ENCODE measurements around the gene SYP. TPM values are rescaled to one million over a fixed set of nuclear protein-coding genes. Genes with fewer than 3 reads are reported as not detected.

SYP gene
- polyA plus RNA-seq, 1 of the 3 experiments (the other 2 are of a cell fraction), result 0.76 TPM

- H4K20me1 ChIP-seq (ENCODE audit: insufficient read depth), result no peaks in the 10 kb centered on the region
- no peaks in the 10 kb centered on the region for H3K9me2 ChIP-seq
- no peak overlapping the region for H2AFZ ChIP-seq (ENCODE audit: low read depth)
- no peaks in the 10 kb centered on the region for H3K4me1 ChIP-seq (ENCODE audit: control insufficient read depth in 1 of 2, insufficient read depth in 2 of 2, low read depth in 1 of 2, low read length in 1 of 2)
- no peaks in the 10 kb centered on the region for H3K36me3 ChIP-seq (replicated peaks in 1 of 2; ENCODE audit: control insufficient read depth in 1 of 2, insufficient read depth in 2 of 2, low read length in 1 of 2)
- H3K9me3 ChIP-seq, result no peaks in the 10 kb centered on the region
- peaks cover 20% of the 10 kb centered on the region; the same call in 1 of the 2 replicates for H3K27me3 ChIP-seq (ENCODE audit: insufficient read depth)
- WGBS (ENCODE audit: low lambda C conversion rate), result 17% methylated on average over 6 of the region's 8 CpGs
- no peak for DNase-seq
- H3K4me3 ChIP-seq (ENCODE audit: low read depth in 2 of 2, low read length in 1 of 2), result no peak overlapping the region
- no peak overlapping the region for H3K4me2 ChIP-seq
- CTCF ChIA-PET, result interaction anchor here (2.5 kb wide), 1 partner anchor 18 kb away, joined by 9 read pairs; no protein-coding TSS in a partner anchor
- TF ChIP-seq MXI1 (IDR thresholded peaks at IDR 0.05; ENCODE audit: low read depth, low read length), result no peak
- no peak for TF ChIP-seq GATA2 (CRISPR knock-in tag; IDR thresholded peaks at IDR 0.05)
- no peak for TF ChIP-seq EZH2phosphoT487 (IDR thresholded peaks at IDR 0.05; ENCODE audit: borderline replicate concordance, low read depth)
- TF ChIP-seq RAD21 (IDR thresholded peaks at IDR 0.05; ENCODE audit: low read length), result no peak
- no peak for TF ChIP-seq EP300 (IDR thresholded peaks at IDR 0.05; ENCODE audit: borderline replicate concordance in 1 of 2, low read depth in 1 of 2, low read length in 1 of 2)
- no peaks in the 10 kb centered on the region for H3K79me2 ChIP-seq (ENCODE audit: insufficient read depth)
- H3K27ac ChIP-seq (ENCODE audit: low read depth in 2 of 2, low read length in 1 of 2), result no peak overlapping the region
- no peaks in the 10 kb centered on the region for H3F3A ChIP-seq (replicated peaks; ENCODE audit: insufficient read depth)
- POLR2A ChIA-PET, result no interaction called here
- H3K9ac ChIP-seq, result no peak overlapping the region
Observed at GRCh38 chrX:49210406-49210805, 10.4 kb upstream of the SYP start.

GRCh38 chrX:49209434-49210251 is 9.7 kb upstream of the SYP start:
- H3K27ac ChIP-seq (ENCODE audit: low read depth in 2 of 2, low read length in 1 of 2), result no peak overlapping the region
- no peaks in the 10 kb centered on the region for H3K4me1 ChIP-seq (ENCODE audit: control insufficient read depth in 1 of 2, insufficient read depth in 2 of 2, low read depth in 1 of 2, low read length in 1 of 2)
- H3K9ac ChIP-seq, result no peak overlapping the region
- H3K79me2 ChIP-seq (ENCODE audit: insufficient read depth), result no peaks in the 10 kb centered on the region
- WGBS (ENCODE audit: low lambda C conversion rate), result 35% methylated on average over 27 of the region's 28 CpGs
- H3K4me3 ChIP-seq (ENCODE audit: low read depth in 2 of 2, low read length in 1 of 2), result no peak overlapping the region
- H3K4me2 ChIP-seq, result no peak overlapping the region
- H3K27me3 ChIP-seq (ENCODE audit: insufficient read depth), result peaks cover 25% of the 10 kb centered on the region
- POLR2A ChIA-PET, result no interaction called here
- H3F3A ChIP-seq (replicated peaks; ENCODE audit: insufficient read depth), result no peaks in the 10 kb centered on the region
- no peaks in the 10 kb centered on the region for H3K9me3 ChIP-seq
- no peak for DNase-seq
- no peak for TF ChIP-seq IRF3 (IDR thresholded peaks at IDR 0.05; ENCODE audit: low read depth, low read length)
- no peak for TF ChIP-seq USF2 (IDR thresholded peaks at IDR 0.05; ENCODE audit: borderline replicate concordance, low read depth, low read length)
- no peak for TF ChIP-seq FOXM1 (IDR thresholded peaks at IDR 0.05; ENCODE audit: low read depth)
- no peak for TF ChIP-seq SMC3 (IDR thresholded peaks at IDR 0.05; ENCODE audit: low read depth, low read length)
- TF ChIP-seq CTCF (IDR thresholded peaks at IDR 0.05), result no peak
- TF ChIP-seq EP300 (IDR thresholded peaks at IDR 0.05; ENCODE audit: borderline replicate concordance in 1 of 2, low read depth in 1 of 2, low read length in 1 of 2), result no peak
- no peak for TF ChIP-seq GATA2 (CRISPR knock-in tag; IDR thresholded peaks at IDR 0.05)
- TF ChIP-seq GABPA (IDR thresholded peaks at IDR 0.05; ENCODE audit: low read depth), result no peak
- H3K36me3 ChIP-seq (replicated peaks in 1 of 2; ENCODE audit: control insufficient read depth in 1 of 2, insufficient read depth in 2 of 2, low read length in 1 of 2), result no peaks in the 10 kb centered on the region
- no peak overlapping the region for H2AFZ ChIP-seq (ENCODE audit: low read depth)
- no peaks in the 10 kb centered on the region for H4K20me1 ChIP-seq (ENCODE audit: insufficient read depth)
- CTCF ChIA-PET, result interaction anchor here (0.7 to 2.5 kb wide), 2 partner anchors 17 to 54 kb away, joined by 4 to 9 read pairs; no protein-coding TSS in a partner anchor
- H3K9me2 ChIP-seq, result no peaks in the 10 kb centered on the region

Data from SK-N-SH (cell line).